ENCODE data around the gene LRRC75A.

DNA sequence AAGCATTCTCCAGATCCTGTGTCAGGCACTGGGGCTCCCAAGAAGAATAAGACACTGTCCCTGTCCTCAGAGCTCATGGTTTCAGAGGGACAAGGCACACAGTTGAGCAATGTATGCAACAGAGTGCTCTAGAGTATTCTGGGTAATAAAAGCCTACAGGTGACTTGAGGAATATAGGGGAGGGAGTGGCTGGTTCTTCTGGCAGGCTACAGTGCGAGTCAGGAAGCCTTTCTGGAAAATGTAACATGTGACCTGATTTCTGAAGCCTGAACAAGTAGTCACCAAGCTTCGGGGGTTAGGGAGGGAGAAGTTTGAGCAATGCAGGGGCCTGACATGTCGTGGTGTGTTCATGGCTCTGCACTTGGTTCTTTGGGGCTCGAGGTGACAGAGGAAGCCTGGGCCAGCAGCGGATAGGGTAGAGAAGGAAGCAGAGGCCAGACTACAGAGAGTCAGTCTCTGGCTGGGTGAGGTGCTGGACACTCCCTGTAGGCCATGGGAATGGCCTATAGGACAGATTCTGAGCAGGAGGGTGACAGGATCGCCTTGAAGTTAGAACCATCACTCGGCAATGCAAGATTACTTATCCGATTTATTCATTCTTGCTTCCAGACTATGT is 16.0 kb upstream of the LRRC75A start:
- TF ChIP-seq CTCF (IDR thresholded peaks at IDR 0.05) (no peak), POLR2A (IDR thresholded peaks at IDR 0.05) (no peak)
